Neural cell (in vitro differentiated cells): ENCODE results near the gene NARF. TPM values are rescaled to one million over a fixed set of nuclear protein-coding genes. Genes with fewer than 3 reads are reported as not detected.

Source experiments
- H2AFZ ChIP-seq: fragments of 200-600, 300-800 bp; sonication (generic), shearing (Covaris generic); 2 replicates; pipeline ENCODE4 v1.6.0; 2014; ENCODE audit warnings: low read depth, mild to moderate bottlenecking, antibody characterized with exemption, low read length, moderate library complexity
- H3F3A ChIP-seq: fragments of 200-600 bp; shearing (Covaris generic); 2 replicates; pipeline ENCODE4 v1.6.1; 2016; ENCODE audit warnings: mild to moderate bottlenecking, moderate library complexity, mixed read lengths, antibody characterized with exemption, low read length; ENCODE audit not compliant: insufficient read depth, poor library complexity, severe bottlenecking
- H3K27ac ChIP-seq: fragments of 200-600, 300-800 bp; sonication (generic), shearing (Covaris generic); 2 replicates; pipeline ENCODE4 v1.5.1; 2014; ENCODE audit warnings: mild to moderate bottlenecking, low read length, moderate library complexity
- H3K27me3 ChIP-seq: fragments of 300-800, 200-600 bp; sonication (generic), shearing (Covaris generic); 2 replicates; pipeline ENCODE4 v1.6.0; 2014; ENCODE audit warnings: mild to moderate bottlenecking, low read depth, low read length, moderate library complexity; ENCODE audit not compliant: insufficient read depth
- H3K36me3 ChIP-seq: fragments of 300-800, 200-600 bp; sonication (generic), shearing (Covaris generic); 2 replicates; pipeline ENCODE4 v1.5.1; 2014; ENCODE audit warnings: mild to moderate bottlenecking, antibody characterized with exemption, low read length, moderate library complexity; ENCODE audit not compliant: insufficient read depth
- H3K4me2 ChIP-seq: fragments of 300-800, 200-600 bp; sonication (generic), shearing (Covaris generic); 2 replicates; pipeline ENCODE4 v1.6.0; 2014; ENCODE audit warnings: mild to moderate bottlenecking, low read length
- H3K4me3 ChIP-seq: fragments of 300-800, 200-600 bp; sonication (generic), shearing (Covaris generic); 2 replicates; pipeline ENCODE4 v1.5.1; 2014; ENCODE audit warnings: mild to moderate bottlenecking, low read length, moderate library complexity
- H3K79me2 ChIP-seq: fragments of 200-600 bp; shearing (Covaris generic); replicated peaks from 2 replicates; pipeline ENCODE4 v1.6.0; 2014; ENCODE audit warnings: mild to moderate bottlenecking, low read length, moderate library complexity; ENCODE audit not compliant: insufficient read depth
- H3K9ac ChIP-seq: fragments of 300-800, 200-600 bp; sonication (generic), shearing (Covaris generic); 2 replicates; pipeline ENCODE4 v1.6.1; 2016; ENCODE audit warnings: mild to moderate bottlenecking, low read length, mixed read lengths
- H3K9me2 ChIP-seq: fragments of 200-600 bp; shearing (Covaris generic); 2 replicates; pipeline ENCODE4 v1.6.1; 2016; ENCODE audit warnings: mild to moderate bottlenecking, low read length, mixed read lengths; ENCODE audit not compliant: insufficient read depth
- H3K9me3 ChIP-seq: fragments of 200-600, 300-800 bp; sonication (generic), shearing (Covaris generic); 2 replicates; pipeline ENCODE4 v1.6.1; 2016; ENCODE audit warnings: mild to moderate bottlenecking, mixed run types, low read length, moderate library complexity, mixed read lengths
- H4K20me1 ChIP-seq: fragments of 200-600 bp; shearing (Covaris generic); 2 replicates; pipeline ENCODE4 v1.6.1; 2016; ENCODE audit warnings: mild to moderate bottlenecking, mixed run types; ENCODE audit not compliant: insufficient read depth
- CTCF ChIP-seq: fragments of 450-650 bp; IDR thresholded peaks from 2 replicates; pipeline ENCODE4 v1.5.1; 2014; ENCODE audit warnings: antibody characterized with exemption, mild to moderate bottlenecking, moderate library complexity; ENCODE audit not compliant: poor library complexity, severe bottlenecking
- EP300 ChIP-seq: fragments of 450-650 bp; conservative IDR thresholded peaks from 2 replicates; pipeline ENCODE4 v1.6.1; 2014; ENCODE audit warnings: antibody characterized with exemption, mild to moderate bottlenecking, moderate library complexity; ENCODE audit not compliant: poor library complexity, severe bottlenecking
- EZH2 ChIP-seq: fragments of 200-600, 300-800 bp; shearing (Covaris generic), sonication (generic); IDR thresholded peaks from 2 replicates; pipeline ENCODE4 v1.6.1; 2014; ENCODE audit warnings: antibody characterized with exemption, low read length, borderline replicate concordance, mild to moderate bottlenecking; ENCODE audit not compliant: insufficient read depth, poor library complexity, severe bottlenecking
- MXI1 ChIP-seq: fragments of 450-650 bp; conservative IDR thresholded peaks from 2 replicates; pipeline ENCODE4 v1.6.1; 2014; ENCODE audit warnings: antibody characterized with exemption, mild to moderate bottlenecking; ENCODE audit not compliant: poor library complexity, severe bottlenecking
- POLR2AphosphoS5 ChIP-seq: IDR thresholded peaks from 2 replicates; pipeline ENCODE4 v1.6.1; 2012
- RAD21 ChIP-seq: fragments of 450-650 bp; conservative IDR thresholded peaks from 2 replicates; pipeline ENCODE4 v1.6.1; 2014; ENCODE audit warnings: antibody characterized with exemption, mild to moderate bottlenecking, moderate library complexity
- REST ChIP-seq: IDR thresholded peaks from 2 replicates; pipeline ENCODE4 v1.6.1; 2012; ENCODE audit warnings: borderline replicate concordance
- SMC3 ChIP-seq: fragments of 450-650 bp; conservative IDR thresholded peaks from 2 replicates; pipeline ENCODE4 v1.6.1; 2014; ENCODE audit warnings: antibody characterized with exemption, mild to moderate bottlenecking, moderate library complexity; ENCODE audit not compliant: poor library complexity
- TAF1 ChIP-seq: IDR thresholded peaks from 2 replicates; pipeline ENCODE4 v1.6.1; 2012; ENCODE audit warnings: low read depth
- polyA plus RNA-seq: library from polyadenylated mRNA; depleted of rRNA; stranded (reverse); fragments of >200 nt; gene quantifications from 2 replicates; pipeline ENCODE4 v1.2.3, GENCODE V29; 2014

Gene NARF
- polyA plus RNA-seq, 1 donor from 2014 or later: 243 TPM

- Histone ChIP-seq H3K36me3 (no peaks in the 10 kb centered on the region), H3K27me3 (no peaks in the 10 kb centered on the region), H3K4me3 (peak within 1 kb of the TSS; percentile 72), H3K9ac (peak within 1 kb of the TSS; percentile 74), H3K4me2 (peak within 1 kb of the TSS; percentile 50), H3K27ac (peak within 1 kb of the TSS; percentile 73), H3F3A (no peaks in the 10 kb centered on the region), H3K9me2 (no peaks in the 10 kb centered on the region), H2AFZ (peak within 1 kb of the TSS; percentile 57), H3K79me2 (peaks cover 36% of the 10 kb centered on the region), H4K20me1 (no peaks in the 10 kb centered on the region), H3K9me3 (no peaks in the 10 kb centered on the region)
- peak; percentile 46 for TF ChIP-seq SMC3
- peak; percentile 82 for TF ChIP-seq MXI1
- peak; percentile 62 for TF ChIP-seq POLR2AphosphoS5
- no peak for TF ChIP-seq EZH2
- peak; percentile 71 for TF ChIP-seq EP300
- peak; percentile 21 for TF ChIP-seq CTCF
- no peak for TF ChIP-seq REST
- TF ChIP-seq RAD21: peak; percentile 33
- TF ChIP-seq TAF1: no peak
These were observed 60.6 kb downstream of the NARF start, which contains the start of gene FOXK2 for GRCh38 chr17:82518826-82519810. FOXK2 (plus strand) TSS chr17:82519732; CDS start chr17:82519889, 157 bp downstream.

GRCh38 chr17:82519971-82520903 is 61.7 kb downstream of the NARF start:
- peak overlapping the region; percentile 73 for H3K27ac ChIP-seq
- no peaks in the 10 kb centered on the region for H3K9me2 ChIP-seq
- no peaks in the 10 kb centered on the region for H3K9me3 ChIP-seq
- peak overlapping the region; percentile 74 for H3K9ac ChIP-seq
- H2AFZ ChIP-seq: no peak overlapping the region
- H3F3A ChIP-seq: no peaks in the 10 kb centered on the region
- no peaks in the 10 kb centered on the region for H3K36me3 ChIP-seq
- H3K79me2 ChIP-seq: peaks cover 47% of the 10 kb centered on the region
- no peak for TF ChIP-seq EP300
- peak; percentile 84 for TF ChIP-seq MXI1
- TF ChIP-seq TAF1: no peak
- TF ChIP-seq RAD21: no peak
- peak; percentile 37 for TF ChIP-seq POLR2AphosphoS5
- TF ChIP-seq REST: no peak
- TF ChIP-seq CTCF: no peak
- no peak for TF ChIP-seq EZH2
- TF ChIP-seq SMC3: peak; percentile 16
- peaks cover 5% of the 10 kb centered on the region for H4K20me1 ChIP-seq
- H3K4me2 ChIP-seq: peak overlapping the region; percentile 50
- H3K4me3 ChIP-seq: peak overlapping the region; percentile 72
- no peaks in the 10 kb centered on the region for H3K27me3 ChIP-seq
